ENCODE results near the gene KLHL18. TPM values are rescaled to one million over a fixed set of nuclear protein-coding genes. Genes with fewer than 3 reads are reported as not detected.

KLHL18 gene
- total RNA-seq, 1 experiment from 2014 or later, result 28.6 TPM

DNA sequence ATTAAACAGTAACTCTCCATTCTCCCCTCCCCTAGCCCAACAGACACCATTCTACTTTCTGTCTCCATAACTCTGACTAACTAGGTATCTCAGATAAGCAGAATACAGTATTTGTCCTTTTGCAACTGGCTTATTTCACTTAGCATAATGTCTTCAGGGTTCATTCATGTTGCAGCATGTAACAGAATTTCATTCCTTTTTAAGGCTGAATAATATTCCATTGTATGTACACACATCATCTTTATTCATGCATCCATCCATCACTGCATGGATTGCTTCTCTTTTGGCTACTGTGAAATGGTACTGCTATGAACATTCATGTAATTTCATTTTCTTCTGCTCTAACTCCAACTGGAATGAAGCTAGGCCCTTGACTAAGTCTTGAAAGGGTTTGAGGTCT, 96.1 kb downstream of the KLHL18 start:
- BruUV-seq (replicated peaks), result no TSS peak
- ATAC-seq (no peak), DNase-seq (no peak)
- no peaks in the 10 kb centered on the region for H3K9me2 ChIP-seq (replicated peaks; ENCODE audit: low read length)
- CTCF ChIA-PET, result no interaction called here
- H3K9ac ChIP-seq (ENCODE audit: low read length), result no peak overlapping the region
- peak overlapping the region; percentile 92 for H3K4me2 ChIP-seq (ENCODE audit: low read length)
- TF ChIP-seq EZH2phosphoT487 (IDR thresholded peaks at IDR 0.05; ENCODE audit: borderline replicate concordance, low read length), result no peak
- no peak for TF ChIP-seq EZH2 (IDR thresholded peaks at IDR 0.05; ENCODE audit: low read length, unreplicated experiment)
- TF ChIP-seq, protein P1, sequence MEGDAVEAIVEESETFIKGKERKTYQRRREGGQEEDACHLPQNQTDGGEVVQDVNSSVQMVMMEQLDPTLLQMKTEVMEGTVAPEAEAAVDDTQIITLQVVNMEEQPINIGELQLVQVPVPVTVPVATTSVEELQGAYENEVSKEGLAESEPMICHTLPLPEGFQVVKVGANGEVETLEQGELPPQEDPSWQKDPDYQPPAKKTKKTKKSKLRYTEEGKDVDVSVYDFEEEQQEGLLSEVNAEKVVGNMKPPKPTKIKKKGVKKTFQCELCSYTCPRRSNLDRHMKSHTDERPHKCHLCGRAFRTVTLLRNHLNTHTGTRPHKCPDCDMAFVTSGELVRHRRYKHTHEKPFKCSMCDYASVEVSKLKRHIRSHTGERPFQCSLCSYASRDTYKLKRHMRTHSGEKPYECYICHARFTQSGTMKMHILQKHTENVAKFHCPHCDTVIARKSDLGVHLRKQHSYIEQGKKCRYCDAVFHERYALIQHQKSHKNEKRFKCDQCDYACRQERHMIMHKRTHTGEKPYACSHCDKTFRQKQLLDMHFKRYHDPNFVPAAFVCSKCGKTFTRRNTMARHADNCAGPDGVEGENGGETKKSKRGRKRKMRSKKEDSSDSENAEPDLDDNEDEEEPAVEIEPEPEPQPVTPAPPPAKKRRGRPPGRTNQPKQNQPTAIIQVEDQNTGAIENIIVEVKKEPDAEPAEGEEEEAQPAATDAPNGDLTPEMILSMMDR (conservative IDR thresholded peaks at IDR 0.05; ENCODE audit: low read depth, low read length), result no peak
- no peaks in the 10 kb centered on the region for H3K36me3 ChIP-seq (ENCODE audit: low read depth, low read length)
- H3K27me3 ChIP-seq (ENCODE audit: low read length), result no peaks in the 10 kb centered on the region
- intact Hi-C loops (cut with micrococcal nuclease), result no loop called here
- H3F3A ChIP-seq (ENCODE audit: low read length, unreplicated experiment), result no peaks in the 10 kb centered on the region
- no peak overlapping the region for H3K27ac ChIP-seq (ENCODE audit: low read length)
- peaks cover 47% of the 10 kb centered on the region for H3K79me2 ChIP-seq (ENCODE audit: low read length)
- peaks cover 19% of the 10 kb centered on the region for H4K20me1 ChIP-seq (ENCODE audit: low read length)
- peaks cover 19% of the 10 kb centered on the region for H3K4me1 ChIP-seq (ENCODE audit: insufficient read depth, low read length)
- H2AFZ ChIP-seq (ENCODE audit: low read length), result no peak overlapping the region
- no peak overlapping the region for H3K4me3 ChIP-seq (ENCODE audit: low read length)
- POLR2A ChIA-PET (ENCODE audit: unreplicated experiment), result no interaction called here
- no peaks in the 10 kb centered on the region for H3K9me3 ChIP-seq (ENCODE audit: low read length)

GRCh38 chr3:47379411-47379899, 96.7 kb downstream of the KLHL18 start:
- H3K9me3 ChIP-seq (ENCODE audit: low read length), result no peaks in the 10 kb centered on the region
- peaks cover 53% of the 10 kb centered on the region for H3K79me2 ChIP-seq (ENCODE audit: low read length)
- H3K27ac ChIP-seq (ENCODE audit: low read length), result peak overlapping the region; percentile 86
- H3K9me2 ChIP-seq (replicated peaks; ENCODE audit: low read length), result no peaks in the 10 kb centered on the region
- ChIA-PET CTCF (no interaction called here), POLR2A (ENCODE audit: unreplicated experiment) (no interaction called here)
- peak overlapping the region; percentile 92 for H3K4me2 ChIP-seq (ENCODE audit: low read length)
- no peak for ATAC-seq
- H4K20me1 ChIP-seq (ENCODE audit: low read length), result peaks cover 20% of the 10 kb centered on the region
- H3K27me3 ChIP-seq (ENCODE audit: low read length), result no peaks in the 10 kb centered on the region
- no peaks in the 10 kb centered on the region for H3F3A ChIP-seq (ENCODE audit: low read length, unreplicated experiment)
- H3K4me1 ChIP-seq (ENCODE audit: insufficient read depth, low read length), result peaks cover 21% of the 10 kb centered on the region
- H2AFZ ChIP-seq (ENCODE audit: low read length), result no peak overlapping the region
- H3K9ac ChIP-seq (ENCODE audit: low read length), result peak overlapping the region; percentile 96
- intact Hi-C loops (cut with micrococcal nuclease), result no loop called here
- DNase-seq, result no peak
- peak overlapping the region; percentile 77 for H3K4me3 ChIP-seq (ENCODE audit: low read length)
- TF ChIP-seq EZH2 (IDR thresholded peaks at IDR 0.05; ENCODE audit: low read length, unreplicated experiment), result no peak
- no peak for TF ChIP-seq EZH2phosphoT487 (IDR thresholded peaks at IDR 0.05; ENCODE audit: borderline replicate concordance, low read length)
- TF ChIP-seq, protein P1 (conservative IDR thresholded peaks at IDR 0.05; ENCODE audit: low read depth, low read length), result no peak
- no peaks in the 10 kb centered on the region for H3K36me3 ChIP-seq (ENCODE audit: low read depth, low read length)
- BruUV-seq (replicated peaks), result no TSS peak

DNA sequence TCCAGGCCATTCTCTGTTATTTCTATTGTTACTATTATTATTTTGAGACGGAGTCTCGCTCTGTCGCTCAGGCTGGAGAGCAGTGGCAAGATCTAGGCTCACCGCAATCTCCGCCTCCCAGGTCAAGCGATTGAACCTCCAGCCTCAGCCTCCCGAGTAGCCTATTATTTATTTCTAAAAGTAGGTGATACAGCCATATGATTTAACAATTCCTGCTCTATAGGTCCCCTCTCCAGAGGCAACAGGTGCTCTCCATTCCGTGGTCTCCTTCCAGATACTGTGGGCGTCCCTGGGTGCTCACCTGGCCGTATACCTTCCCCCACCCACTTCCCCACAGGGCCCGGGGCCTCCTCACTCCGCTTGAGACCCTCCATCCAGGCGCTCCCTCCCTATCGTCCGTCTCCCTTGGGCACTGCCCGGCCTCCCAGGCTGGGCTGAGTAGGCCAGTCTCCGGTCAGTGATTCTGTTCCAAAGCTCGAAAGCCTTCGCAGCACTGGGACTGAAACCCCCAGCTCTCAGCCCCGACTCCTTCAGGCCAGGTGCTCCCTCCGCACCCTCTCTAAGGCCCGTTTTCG, 97.4 kb downstream of the KLHL18 start:
- TF ChIP-seq, protein P1 (conservative IDR thresholded peaks at IDR 0.05; ENCODE audit: low read depth, low read length), result no peak
- no peak for TF ChIP-seq EZH2 (IDR thresholded peaks at IDR 0.05; ENCODE audit: low read length, unreplicated experiment)
- no peak for TF ChIP-seq EZH2phosphoT487 (IDR thresholded peaks at IDR 0.05; ENCODE audit: borderline replicate concordance, low read length)
- CTCF ChIA-PET, result interaction anchor here (0.6 kb wide), 1 partner anchor 1869 kb away, joined by 7 read pairs; no protein-coding TSS in a partner anchor
- H3K4me3 ChIP-seq (ENCODE audit: low read length), result peak overlapping the region; percentile 77
- H2AFZ ChIP-seq (ENCODE audit: low read length), result peak overlapping the region; percentile 79
- no peaks in the 10 kb centered on the region for H3K36me3 ChIP-seq (ENCODE audit: low read depth, low read length)
- peak overlapping the region; percentile 96 for H3K9ac ChIP-seq (ENCODE audit: low read length)
- no peak for ATAC-seq
- BruUV-seq (replicated peaks), result no TSS peak
- H4K20me1 ChIP-seq (ENCODE audit: low read length), result peaks cover 20% of the 10 kb centered on the region
- H3K9me2 ChIP-seq (replicated peaks; ENCODE audit: low read length), result no peaks in the 10 kb centered on the region
- H3K27me3 ChIP-seq (ENCODE audit: low read length), result no peaks in the 10 kb centered on the region
- H3K27ac ChIP-seq (ENCODE audit: low read length), result peak overlapping the region; percentile 86
- no peaks in the 10 kb centered on the region for H3F3A ChIP-seq (ENCODE audit: low read length, unreplicated experiment)
- peaks cover 58% of the 10 kb centered on the region for H3K79me2 ChIP-seq (ENCODE audit: low read length)
- POLR2A ChIA-PET (ENCODE audit: unreplicated experiment), result interaction anchor here (0.5 kb wide), 1 partner anchor 808 kb away, joined by 4 read pairs; the partner anchor contains the start of gene CDC25A
- H3K9me3 ChIP-seq (ENCODE audit: low read length), result no peaks in the 10 kb centered on the region
- H3K4me1 ChIP-seq (ENCODE audit: insufficient read depth, low read length), result peaks cover 25% of the 10 kb centered on the region
- intact Hi-C loops (cut with micrococcal nuclease), result loop anchor here (10.0 kb wide), 2 partner anchors 95 to 1175 kb away; partner anchors contain the start of genes KIF9, KLHL18 and PFKFB4
- H3K4me2 ChIP-seq (ENCODE audit: low read length), result peak overlapping the region; percentile 92
- no peak for DNase-seq

Measured in PC-3 (cell line).